HG03280 (cell line): ENCODE data around the gene RPTOR.

ENCODE experiments used
- ATAC-seq: cut with Tn5 transposase; IDR thresholded peaks from one replicate; pipeline ENCODE4 v1.9.1; 2021; ENCODE audit warnings: mild to moderate bottlenecking, moderate library complexity; ENCODE audit not compliant: unreplicated experiment

Gene RPTOR

GRCh38 chr17:80902197-80902962 is 357.7 kb downstream of the RPTOR start:
- no peak for ATAC-seq

DNA sequence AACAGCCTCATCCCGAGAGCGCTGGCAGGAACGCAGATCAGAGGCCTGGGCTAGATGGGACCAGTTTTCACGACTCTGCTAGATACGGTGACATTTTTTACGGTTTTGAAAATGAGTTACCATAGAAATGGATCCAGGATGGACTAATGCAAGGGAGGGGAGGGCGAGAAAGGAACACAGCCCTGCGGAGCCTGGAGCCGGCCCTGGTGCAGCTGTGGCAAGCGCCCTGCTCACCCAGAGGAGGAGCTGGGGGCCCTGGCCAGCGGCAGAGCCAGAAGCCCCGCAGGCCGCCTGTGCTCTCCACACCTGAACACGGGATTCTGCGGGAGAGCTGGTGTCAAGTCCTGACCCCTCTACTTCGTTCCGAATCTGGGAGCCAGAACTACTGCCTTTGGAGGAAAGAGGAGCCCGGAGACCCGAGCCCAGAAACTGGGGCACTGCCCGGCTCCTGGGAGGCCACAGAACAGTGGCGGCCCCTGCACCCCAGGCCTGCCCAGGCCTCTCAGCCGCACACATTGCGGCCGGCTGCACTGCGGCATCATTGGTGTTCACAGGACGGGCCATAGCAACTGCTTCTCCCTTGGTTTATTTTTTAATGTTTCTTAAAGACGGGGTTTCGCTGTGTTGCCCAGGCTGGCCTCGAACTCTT is 358.4 kb downstream of the RPTOR start:
- no peak for ATAC-seq

- ATAC-seq, result no peak
These were observed 359.6 kb downstream of the RPTOR start for GRCh38 chr17:80904036-80904753.

DNA sequence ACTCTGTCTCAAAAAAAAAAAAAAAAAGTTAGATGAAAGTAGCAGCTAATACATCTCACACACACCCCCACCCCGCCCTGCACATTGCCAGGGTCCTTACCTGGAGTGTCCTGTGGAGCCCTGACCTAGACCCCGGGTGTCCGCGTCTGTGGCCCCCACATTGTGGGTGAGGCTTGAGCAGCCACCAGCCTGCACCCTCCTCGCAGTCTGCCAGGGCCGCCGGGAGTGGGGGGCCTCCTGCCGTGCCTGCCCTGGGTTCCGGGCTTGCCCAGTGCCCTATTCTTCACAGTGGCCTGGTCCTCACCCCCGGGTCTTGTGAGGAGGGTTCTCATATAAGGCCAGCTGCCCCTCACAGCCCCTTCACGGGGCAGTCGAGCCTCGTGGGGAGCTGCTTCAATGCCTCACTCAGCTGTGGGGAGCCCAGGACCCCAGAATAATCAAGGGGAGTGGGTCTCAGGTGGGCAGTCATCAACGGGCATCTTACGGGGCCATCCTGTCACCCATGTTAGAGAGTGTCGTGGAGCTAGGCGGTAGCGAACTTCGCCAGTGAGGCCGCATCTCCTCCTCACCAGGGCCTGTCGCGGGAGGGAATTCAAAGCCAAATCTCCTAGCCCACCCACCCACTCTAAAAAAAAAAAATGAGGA is 361.1 kb downstream of the RPTOR start:
- no peak for ATAC-seq

DNA sequence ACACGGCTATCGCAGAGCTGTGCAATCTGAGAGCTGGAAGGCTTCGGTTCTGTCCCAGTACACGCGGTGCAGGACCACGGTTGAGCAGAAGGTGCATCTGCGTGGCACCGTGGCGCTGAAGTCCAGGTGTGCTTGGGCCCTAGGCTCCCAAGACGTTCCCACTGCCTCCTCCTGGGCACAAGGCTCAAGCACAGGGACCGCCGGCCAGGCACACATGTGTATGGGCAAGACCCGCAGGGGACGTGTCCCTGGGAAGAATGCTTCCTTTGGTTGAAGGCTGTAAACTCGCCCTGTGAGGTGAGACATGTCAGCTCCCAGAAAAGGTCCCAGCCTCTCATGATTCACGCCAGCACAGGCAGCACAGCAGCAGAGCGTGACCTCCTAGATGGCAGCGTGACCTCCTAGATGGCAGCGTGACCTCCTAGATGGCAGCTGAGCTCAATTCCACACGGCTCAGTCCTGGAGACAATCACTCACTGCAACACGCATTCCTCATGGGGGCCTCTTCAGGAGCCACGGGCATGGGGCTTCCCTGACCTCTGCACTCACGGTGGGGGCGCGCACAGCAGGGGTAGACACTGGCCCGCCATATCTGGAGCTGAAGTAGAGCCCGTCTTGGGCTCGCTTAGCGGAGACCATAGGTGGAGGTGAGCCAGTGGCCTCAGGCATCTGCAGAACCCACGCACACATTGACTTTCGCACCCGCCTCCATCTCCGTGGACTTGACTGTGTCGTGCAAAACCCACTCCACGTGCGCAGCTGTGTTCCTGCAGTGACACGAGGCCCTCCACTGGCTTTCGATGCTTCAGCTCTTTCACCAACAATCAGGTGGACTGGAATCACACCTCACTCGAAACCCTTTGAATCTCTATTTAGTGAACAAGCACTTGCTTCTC is 362.0 kb downstream of the RPTOR start:
- ATAC-seq, result no peak

GRCh38 chr17:80907281-80907680 is 362.6 kb downstream of the RPTOR start:
- ATAC-seq, result no peak

DNA sequence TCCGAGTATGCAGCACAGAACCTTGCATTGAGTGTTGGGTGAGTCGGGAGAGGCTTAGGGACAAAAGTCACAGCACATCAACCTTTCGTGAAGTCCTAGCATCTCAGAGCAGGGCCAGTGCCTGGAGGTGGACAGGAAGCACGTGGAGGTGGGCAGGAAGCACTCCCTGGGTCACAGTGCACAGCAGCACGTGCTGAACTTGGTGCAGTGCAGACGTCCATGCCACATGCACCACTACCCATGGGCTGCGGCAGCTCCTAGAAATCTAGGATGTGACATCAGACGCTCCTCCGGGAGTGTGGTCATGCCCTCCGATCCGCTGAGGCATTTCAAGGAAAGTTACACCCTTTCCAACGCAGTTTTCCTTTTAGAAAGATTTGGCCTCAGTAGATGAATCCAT is 363.6 kb downstream of the RPTOR start:
- ATAC-seq, result no peak

DNA sequence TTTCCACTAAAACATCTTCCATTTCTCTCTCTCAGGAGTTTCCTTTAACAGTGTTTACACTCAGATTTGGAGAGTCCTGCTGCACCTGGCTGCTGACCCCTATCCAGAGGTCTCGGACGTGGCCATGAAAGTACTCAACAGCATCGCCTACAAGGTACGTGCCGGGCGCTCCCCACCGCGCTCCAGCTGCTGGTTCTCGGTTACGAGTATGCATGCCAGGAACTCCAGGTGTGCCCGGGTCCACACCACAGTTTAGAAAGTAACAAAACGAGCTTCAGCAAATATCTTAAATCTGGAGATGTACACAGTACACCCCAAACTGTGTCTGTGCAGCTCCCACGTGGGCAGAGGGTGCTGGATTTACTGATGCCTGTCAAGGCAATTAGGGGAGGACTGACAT is 364.1 kb downstream of the RPTOR start:
- no peak for ATAC-seq

GRCh38 chr17:80909635-80910034 is 365.0 kb downstream of the RPTOR start:
- ATAC-seq, result no peak

DNA sequence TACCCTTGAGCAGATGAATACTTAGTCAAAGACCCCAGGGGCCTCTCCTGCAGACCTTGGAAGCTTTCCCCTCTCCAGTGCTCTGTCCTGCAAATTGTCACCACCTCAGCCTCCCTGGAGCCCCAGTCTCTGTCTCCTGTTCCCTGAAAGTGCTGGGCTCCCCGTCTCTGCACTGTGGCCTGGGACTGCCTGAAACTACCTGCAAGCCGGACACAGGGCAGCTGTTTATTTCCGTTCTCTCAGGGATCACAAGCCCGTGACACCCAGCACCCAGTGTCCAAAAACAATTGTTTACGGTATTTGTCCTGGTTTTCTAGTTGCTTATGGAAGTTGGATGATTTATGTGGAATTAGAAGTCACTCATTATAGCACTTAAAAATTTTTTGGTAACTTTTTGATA is 365.4 kb downstream of the RPTOR start:
- no peak for ATAC-seq

DNA sequence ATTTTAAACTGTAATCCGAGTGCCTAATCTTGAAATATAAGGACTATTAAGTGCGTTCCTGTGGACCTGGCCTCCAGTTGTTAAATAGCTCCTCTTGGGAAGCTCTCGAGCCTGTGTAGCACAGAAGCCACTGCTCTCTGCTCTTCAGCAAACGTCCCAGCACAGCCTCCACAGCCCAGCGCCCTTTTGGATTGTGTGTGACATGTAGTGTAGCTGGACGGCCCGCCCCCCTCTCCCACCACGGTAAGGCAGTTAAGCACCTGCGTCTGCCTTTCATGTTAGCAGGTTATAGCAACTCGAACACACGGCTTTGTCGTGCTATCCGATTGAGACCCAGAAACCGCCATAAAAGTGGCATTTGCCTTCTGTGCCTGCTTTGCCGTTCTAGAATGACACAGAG is 367.8 kb downstream of the RPTOR start:
- no peak for ATAC-seq

GRCh38 chr17:80913928-80914821 is 369.5 kb downstream of the RPTOR start:
- no peak for ATAC-seq

GRCh38 chr17:80916246-80916645 is 371.6 kb downstream of the RPTOR start:
- ATAC-seq, result no peak

- ATAC-seq, result no peak
These were observed 373.3 kb downstream of the RPTOR start for GRCh38 chr17:80917716-80918560.

GRCh38 chr17:80918731-80919130 is 374.1 kb downstream of the RPTOR start:
- no peak for ATAC-seq

GRCh38 chr17:80919331-80920311 is 375.0 kb downstream of the RPTOR start:
- ATAC-seq, result no peak

DNA sequence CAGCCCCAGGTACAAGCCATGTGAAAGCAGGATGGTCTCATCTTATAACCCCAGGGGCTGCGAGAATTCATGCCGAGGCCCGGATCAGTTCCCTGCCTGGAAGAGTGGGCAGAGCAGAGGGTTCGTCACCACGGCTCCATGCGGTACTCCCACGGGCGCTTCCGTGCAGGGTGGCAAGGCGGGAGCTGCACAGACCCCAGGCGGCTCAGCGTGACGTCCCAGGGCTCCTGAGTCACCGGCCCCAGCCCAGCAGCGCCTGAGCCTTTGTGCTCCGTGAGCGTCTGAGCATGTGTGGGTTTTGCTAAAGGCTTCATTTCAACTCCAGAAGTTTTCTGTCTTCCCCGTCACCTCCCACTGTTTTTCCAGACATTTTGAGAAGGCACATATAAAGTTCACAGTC is 375.8 kb downstream of the RPTOR start:
- no peak for ATAC-seq
